ENCODE results near the gene BIN1. TPM values are rescaled to one million over a fixed set of nuclear protein-coding genes. Genes with fewer than 3 reads are reported as not detected.

BIN1 gene
- total RNA-seq, 1 experiment from 2014 or later: 34.1 TPM

- H3K36me3 ChIP-seq (ENCODE audit: insufficient read depth, low read length, poor library complexity, severe bottlenecking): no peaks in the 10 kb centered on the region
- no peaks in the 10 kb centered on the region for H3K9me3 ChIP-seq (ENCODE audit: low read depth, low read length, poor library complexity, severe bottlenecking)
- no peak overlapping the region for H3K27ac ChIP-seq (ENCODE audit: low read depth, low read length, poor library complexity, severe bottlenecking)
- DNase-seq (ENCODE audit: low spot score): no peak
- intact Hi-C loops (cut with micrococcal nuclease; ENCODE audit: unreplicated experiment): no loop called here
- CTCF ChIA-PET: interaction anchor here (0.9 kb wide), 1 partner anchor 20 kb away, joined by 3 read pairs; no protein-coding TSS in a partner anchor
- H3K27me3 ChIP-seq (replicated peaks; ENCODE audit: insufficient read depth, low read depth, low read length, poor library complexity): no peaks in the 10 kb centered on the region
- no TSS peak for BruUV-seq (replicated peaks)
- TF ChIP-seq EZH2 (IDR thresholded peaks at IDR 0.05; ENCODE audit: borderline replicate concordance, low read depth, low read length, poor library complexity, severe bottlenecking) (no peak), CTCF (conservative IDR thresholded peaks at IDR 0.05; ENCODE audit: low read depth, low read length) (no peak)
- POLR2A ChIA-PET (ENCODE audit: low non-redundant PET): no interaction called here
- H3K4me3 ChIP-seq (ENCODE audit: low read depth, low read length, poor library complexity, severe bottlenecking): no peak overlapping the region
- no peaks in the 10 kb centered on the region for H3K4me1 ChIP-seq (ENCODE audit: insufficient read depth, low read length, poor library complexity, severe bottlenecking)
Measured at GRCh38 chr2:127070221-127070620, 36.7 kb downstream of the BIN1 start.

GRCh38 chr2:127069536-127069935 is 37.4 kb downstream of the BIN1 start:
- intact Hi-C loops (cut with micrococcal nuclease; ENCODE audit: unreplicated experiment): loop anchor here (5.0 kb wide), 1 partner anchor 103 kb away; no protein-coding TSS in a partner anchor
- peaks cover 6% of the 10 kb centered on the region for H3K4me1 ChIP-seq (ENCODE audit: insufficient read depth, low read length, poor library complexity, severe bottlenecking)
- TF ChIP-seq CTCF (conservative IDR thresholded peaks at IDR 0.05; ENCODE audit: low read depth, low read length): no peak
- TF ChIP-seq EZH2 (IDR thresholded peaks at IDR 0.05; ENCODE audit: borderline replicate concordance, low read depth, low read length, poor library complexity, severe bottlenecking): no peak
- no peaks in the 10 kb centered on the region for H3K27me3 ChIP-seq (replicated peaks; ENCODE audit: insufficient read depth, low read depth, low read length, poor library complexity)
- CTCF ChIA-PET: no interaction called here
- H3K4me3 ChIP-seq (ENCODE audit: low read depth, low read length, poor library complexity, severe bottlenecking): no peak overlapping the region
- H3K27ac ChIP-seq (ENCODE audit: low read depth, low read length, poor library complexity, severe bottlenecking): no peak overlapping the region
- no peak for DNase-seq (ENCODE audit: low spot score)
- BruUV-seq (replicated peaks): no TSS peak
- H3K36me3 ChIP-seq (ENCODE audit: insufficient read depth, low read length, poor library complexity, severe bottlenecking): no peaks in the 10 kb centered on the region
- POLR2A ChIA-PET (ENCODE audit: low non-redundant PET): no interaction called here
- no peaks in the 10 kb centered on the region for H3K9me3 ChIP-seq (ENCODE audit: low read depth, low read length, poor library complexity, severe bottlenecking)

GRCh38 chr2:127069003-127069402 is 38.0 kb downstream of the BIN1 start:
- intact Hi-C loops (cut with micrococcal nuclease; ENCODE audit: unreplicated experiment): loop anchor here (5.0 kb wide), 1 partner anchor 103 kb away; no protein-coding TSS in a partner anchor

More at GRCh38 chr2:127069003-127069402, 38.0 kb downstream of the BIN1 start:
- H3K27me3 ChIP-seq (replicated peaks; ENCODE audit: insufficient read depth, low read depth, low read length, poor library complexity): no peaks in the 10 kb centered on the region
- ChIA-PET CTCF (no interaction called here), POLR2A (ENCODE audit: low non-redundant PET) (no interaction called here)
- BruUV-seq (replicated peaks): no TSS peak
- peaks cover 11% of the 10 kb centered on the region for H3K4me1 ChIP-seq (ENCODE audit: insufficient read depth, low read length, poor library complexity, severe bottlenecking)
- H3K27ac ChIP-seq (ENCODE audit: low read depth, low read length, poor library complexity, severe bottlenecking): no peak overlapping the region
- H3K36me3 ChIP-seq (ENCODE audit: insufficient read depth, low read length, poor library complexity, severe bottlenecking): no peaks in the 10 kb centered on the region
- no peak overlapping the region for H3K4me3 ChIP-seq (ENCODE audit: low read depth, low read length, poor library complexity, severe bottlenecking)
- no peaks in the 10 kb centered on the region for H3K9me3 ChIP-seq (ENCODE audit: low read depth, low read length, poor library complexity, severe bottlenecking)
- no peak for TF ChIP-seq EZH2 (IDR thresholded peaks at IDR 0.05; ENCODE audit: borderline replicate concordance, low read depth, low read length, poor library complexity, severe bottlenecking)
- TF ChIP-seq CTCF (conservative IDR thresholded peaks at IDR 0.05; ENCODE audit: low read depth, low read length): no peak
- no peak for DNase-seq (ENCODE audit: low spot score)

All from A673 (cell line).